Stimulated activated CD8-positive, alpha-beta memory T cell treated with anti-CD3 and anti-CD28 coated beads, Interleukin-12 subunit alpha, Interleukin-12 subunit beta, amount 100 ng/mL, for 1 hour (primary cell): ENCODE results near the gene SNX17.
"Not testable (repeated sequence)": the region's sequence is repeated elsewhere in the genome, so short reads cannot be mapped to it uniquely, and the experiment has no call there.

Experiments
- DNase-seq: peaks from one replicate; pipeline ENCODE4 v3.0.0-alpha.2; 2020; ENCODE audit warnings: low read depth

Gene SNX17, protein sequence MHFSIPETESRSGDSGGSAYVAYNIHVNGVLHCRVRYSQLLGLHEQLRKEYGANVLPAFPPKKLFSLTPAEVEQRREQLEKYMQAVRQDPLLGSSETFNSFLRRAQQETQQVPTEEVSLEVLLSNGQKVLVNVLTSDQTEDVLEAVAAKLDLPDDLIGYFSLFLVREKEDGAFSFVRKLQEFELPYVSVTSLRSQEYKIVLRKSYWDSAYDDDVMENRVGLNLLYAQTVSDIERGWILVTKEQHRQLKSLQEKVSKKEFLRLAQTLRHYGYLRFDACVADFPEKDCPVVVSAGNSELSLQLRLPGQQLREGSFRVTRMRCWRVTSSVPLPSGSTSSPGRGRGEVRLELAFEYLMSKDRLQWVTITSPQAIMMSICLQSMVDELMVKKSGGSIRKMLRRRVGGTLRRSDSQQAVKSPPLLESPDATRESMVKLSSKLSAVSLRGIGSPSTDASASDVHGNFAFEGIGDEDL

GRCh38 chr2:27370026-27370815 is at the start of gene SNX17, which contains the start of gene EIF2B4:
TSS of gene SNX17 (plus strand) at chr2:27370616. CDS start at chr2:27370744, 128 bp downstream.
TSS of gene EIF2B4 (minus strand) at chr2:27370338. CDS start at chr2:27370314, 24 bp downstream.
- peak; percentile 98 for DNase-seq

GRCh38 chr2:27320958-27321543 is 49.4 kb upstream of the SNX17 start:
- no peak for DNase-seq

DNA sequence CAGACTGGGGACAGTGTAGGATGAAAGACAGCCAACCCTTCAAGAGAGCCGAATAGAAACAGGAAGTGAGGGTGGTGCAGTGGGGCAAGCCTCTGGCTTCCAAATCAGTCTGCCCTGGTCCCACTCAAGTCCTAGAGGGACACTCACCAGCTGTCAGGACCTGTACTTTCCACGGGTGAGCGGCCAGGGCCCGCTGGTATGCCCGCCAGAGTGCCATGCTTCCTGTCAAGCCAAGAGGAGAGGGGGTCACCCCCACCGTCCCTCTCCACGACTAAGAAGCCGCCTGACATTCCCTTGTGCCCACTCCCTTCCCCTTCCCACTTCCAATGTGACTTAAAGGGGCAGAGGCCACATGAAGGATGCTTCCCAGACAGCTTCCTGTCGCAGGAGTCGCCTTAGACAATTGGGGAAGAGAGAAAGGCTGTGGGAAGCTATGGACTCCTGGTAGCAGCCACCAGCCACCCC is 48.1 kb upstream of the SNX17 start:
- no peak for DNase-seq

DNA sequence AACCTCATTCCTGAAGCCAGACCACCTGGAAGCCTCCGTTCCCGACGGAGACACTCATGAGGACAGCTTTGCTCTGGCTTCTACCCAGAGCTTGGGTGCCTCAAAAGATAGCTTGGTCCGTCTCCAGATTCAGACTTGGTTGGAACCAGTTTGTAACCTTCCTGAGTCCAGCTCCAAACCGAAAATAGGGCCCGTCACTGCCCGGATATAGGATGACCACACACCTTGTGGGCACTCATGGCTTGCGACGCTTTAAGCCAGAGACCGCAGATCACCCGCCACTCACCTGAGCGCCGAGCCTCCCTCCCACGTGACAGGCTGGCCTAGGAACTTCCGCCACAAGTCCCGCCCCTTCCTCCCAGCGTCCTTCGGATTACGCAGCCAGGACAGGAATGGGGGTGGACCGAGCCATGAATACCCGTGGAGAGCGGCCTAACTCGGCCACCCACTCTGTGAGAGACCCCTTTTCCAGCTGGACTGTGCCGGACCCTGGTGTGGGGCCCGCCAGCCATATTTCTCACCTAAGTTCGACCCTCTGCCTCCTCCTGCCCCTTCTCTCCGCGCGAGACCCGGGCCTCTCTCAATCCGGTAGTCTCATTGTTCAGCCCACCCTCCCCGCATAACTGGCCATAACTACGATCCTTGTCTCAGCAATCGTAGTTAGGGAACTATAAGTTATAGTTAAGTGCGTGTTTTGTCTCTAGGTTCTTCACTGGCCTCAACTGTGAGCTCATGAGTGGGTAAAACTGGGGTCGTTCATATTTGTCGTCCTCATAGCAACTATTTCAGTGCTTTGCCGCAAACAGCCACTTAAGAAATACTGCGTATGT is 47.4 kb upstream of the SNX17 start, which contains the start of gene MPV17:
Gene MPV17, minus strand, starts transcription at position 332 of the 830 bp plus-strand sequence. CDS start 580 bp downstream, outside the sequence.
- DNase-seq: peak; percentile 76

DNA sequence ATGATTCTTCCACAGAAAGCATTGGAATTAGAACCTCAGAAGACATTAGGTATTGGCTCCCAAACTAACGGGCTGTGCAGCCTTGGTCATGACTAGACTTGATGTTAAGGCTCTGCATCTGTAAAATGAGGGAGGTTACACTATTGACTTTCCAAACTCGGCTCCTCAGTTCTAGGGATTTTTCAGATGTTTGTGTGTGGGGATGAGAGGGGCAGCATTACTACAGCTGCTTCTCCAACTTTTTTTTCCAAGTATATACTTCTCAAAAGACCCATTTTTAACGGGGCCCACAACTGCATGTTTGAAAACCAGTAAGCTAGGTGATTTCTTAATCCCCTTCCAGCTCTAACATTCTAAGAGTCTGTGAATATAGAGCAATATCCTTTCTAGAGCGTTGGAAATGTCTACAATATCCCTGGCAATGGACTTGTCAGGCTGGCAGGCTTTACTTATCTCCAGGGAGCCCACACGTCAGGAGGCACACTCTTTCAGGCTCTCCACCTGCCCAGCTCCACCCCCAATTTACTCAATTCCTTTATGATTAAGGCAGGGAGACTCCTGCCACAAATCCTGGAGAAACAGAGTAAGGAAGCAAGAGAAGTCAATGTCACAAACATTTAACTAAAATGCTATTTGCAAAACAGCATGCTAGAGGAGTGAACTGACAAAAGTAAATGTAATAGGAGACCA is 46.7 kb upstream of the SNX17 start:
- no peak for DNase-seq

DNA sequence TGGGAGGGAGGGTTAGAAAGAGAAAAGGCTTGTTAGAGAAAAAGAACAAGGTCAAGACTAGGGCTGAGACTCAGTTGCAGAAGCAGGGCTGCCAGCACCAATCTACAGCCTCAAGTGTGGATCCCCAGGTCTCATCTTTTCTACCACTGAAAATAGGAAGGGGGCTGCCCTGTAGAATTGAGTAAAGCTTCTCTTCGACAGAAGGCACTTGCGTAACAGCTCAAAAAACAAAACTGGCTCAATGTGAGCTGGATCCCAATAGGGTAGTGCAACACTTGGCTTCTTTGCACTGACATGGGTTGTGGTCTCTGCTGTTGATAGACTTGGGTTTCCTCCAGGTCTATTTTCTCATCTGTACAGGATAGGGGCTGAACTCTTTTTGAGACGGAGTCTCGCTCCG is 45.7 kb upstream of the SNX17 start:
- DNase-seq: no peak

DNA sequence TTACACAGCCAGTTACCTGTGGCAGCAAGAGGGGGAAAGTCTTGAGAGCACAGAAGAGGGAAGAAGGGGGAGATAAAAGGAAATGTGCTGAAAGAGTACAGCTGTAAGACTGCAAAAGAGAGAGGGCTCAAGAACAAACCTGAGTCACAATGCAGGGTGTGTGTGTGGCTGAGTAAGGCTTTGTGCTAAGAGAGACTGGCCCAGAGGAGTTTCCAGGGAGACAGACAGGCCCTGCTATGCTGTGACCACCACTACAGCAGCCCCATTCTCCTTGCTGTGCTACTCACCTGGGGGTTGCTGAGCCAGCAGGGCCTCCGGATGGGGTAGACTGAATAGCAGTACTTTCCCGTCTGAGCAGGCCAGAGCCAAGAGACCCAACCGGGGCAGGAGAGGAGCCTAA is 35.1 kb upstream of the SNX17 start:
- DNase-seq: no peak

DNA sequence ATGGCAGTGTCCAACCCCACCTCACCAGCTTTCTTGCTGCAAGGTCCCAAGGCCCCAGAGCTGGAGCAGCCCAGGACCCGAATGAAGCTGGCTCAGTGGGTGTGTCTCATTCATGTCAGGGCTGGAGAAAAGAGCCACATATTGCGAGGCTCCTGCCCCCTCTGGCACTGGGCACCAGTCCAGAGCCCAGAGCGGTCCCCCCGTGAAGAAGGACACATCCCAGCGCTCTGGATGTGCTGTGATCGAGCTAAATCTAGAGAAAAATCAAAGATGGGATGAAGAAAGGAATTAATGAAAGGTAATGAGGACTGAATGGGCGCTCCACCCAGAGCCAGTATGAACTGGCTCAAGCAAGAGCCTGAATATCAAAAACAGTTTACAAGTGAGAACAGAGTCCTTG is 34.2 kb upstream of the SNX17 start:
- DNase-seq: no peak

- DNase-seq: no peak
Observed at GRCh38 chr2:27347641-27348040, 22.8 kb upstream of the SNX17 start.

GRCh38 chr2:27350106-27350693 is 20.2 kb upstream of the SNX17 start:
- no peak for DNase-seq

DNA sequence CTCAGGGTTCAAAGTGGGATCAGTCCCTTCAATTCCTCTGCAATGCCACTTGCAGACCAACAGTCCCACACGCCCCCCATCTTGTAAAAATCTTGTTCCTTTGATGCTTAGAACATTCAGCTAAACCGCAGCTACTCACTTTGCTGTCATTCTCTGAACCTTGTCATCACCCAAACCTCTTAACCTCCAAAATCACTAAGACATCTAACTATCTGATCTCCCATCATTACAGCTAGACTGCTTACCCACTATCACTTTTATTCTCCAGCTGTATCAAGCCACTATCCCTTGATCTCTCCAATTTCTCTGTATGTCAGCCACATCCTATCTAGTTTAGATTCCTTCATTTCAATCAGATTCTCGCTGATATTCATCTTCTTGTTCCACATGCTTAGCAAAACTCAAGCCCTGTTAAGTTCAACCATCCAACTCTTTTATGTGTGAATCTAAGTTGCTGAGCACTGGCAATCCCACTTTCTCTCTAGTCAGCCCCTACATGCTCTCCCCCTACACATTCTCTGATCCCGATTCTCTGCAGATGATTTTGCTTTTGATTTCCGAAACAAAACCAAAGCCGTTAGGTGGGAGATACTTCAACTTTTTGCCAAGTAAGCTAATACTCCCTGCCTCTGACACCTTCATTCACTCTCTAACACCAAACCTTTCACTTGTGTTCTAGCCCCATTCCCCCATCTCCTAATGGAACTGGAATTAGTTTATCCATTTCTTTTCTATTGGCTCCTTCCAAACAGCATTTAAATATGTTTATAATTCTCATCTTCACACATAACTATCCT is 18.4 kb upstream of the SNX17 start:
- DNase-seq: no peak

DNA sequence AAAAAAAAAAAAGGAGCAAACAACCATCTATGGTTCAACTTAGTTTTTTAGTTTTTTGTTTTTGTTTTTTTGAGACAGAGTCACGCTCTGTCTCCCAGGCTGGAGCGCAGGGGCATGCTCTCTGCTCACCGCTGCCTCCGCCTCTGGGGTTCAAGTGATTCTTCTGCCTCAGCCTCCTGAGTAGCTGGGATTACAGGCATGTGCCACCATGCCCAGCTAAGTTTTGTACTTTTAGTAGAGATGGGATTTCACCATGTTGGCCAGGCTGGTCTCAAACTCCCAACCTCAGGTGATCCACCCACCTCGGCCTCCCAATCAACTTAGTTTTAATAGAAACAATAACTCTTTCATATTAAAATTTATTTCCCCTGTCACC is 17.0 kb upstream of the SNX17 start:
- not testable (repeated sequence) for DNase-seq

- no peak for DNase-seq
Observed at GRCh38 chr2:27353762-27354596, 16.4 kb upstream of the SNX17 start.

- no peak for DNase-seq
Observed at GRCh38 chr2:27354597-27354927, 15.9 kb upstream of the SNX17 start.

- DNase-seq: no peak
Observed at GRCh38 chr2:27356056-27356381, 14.4 kb upstream of the SNX17 start.

DNA sequence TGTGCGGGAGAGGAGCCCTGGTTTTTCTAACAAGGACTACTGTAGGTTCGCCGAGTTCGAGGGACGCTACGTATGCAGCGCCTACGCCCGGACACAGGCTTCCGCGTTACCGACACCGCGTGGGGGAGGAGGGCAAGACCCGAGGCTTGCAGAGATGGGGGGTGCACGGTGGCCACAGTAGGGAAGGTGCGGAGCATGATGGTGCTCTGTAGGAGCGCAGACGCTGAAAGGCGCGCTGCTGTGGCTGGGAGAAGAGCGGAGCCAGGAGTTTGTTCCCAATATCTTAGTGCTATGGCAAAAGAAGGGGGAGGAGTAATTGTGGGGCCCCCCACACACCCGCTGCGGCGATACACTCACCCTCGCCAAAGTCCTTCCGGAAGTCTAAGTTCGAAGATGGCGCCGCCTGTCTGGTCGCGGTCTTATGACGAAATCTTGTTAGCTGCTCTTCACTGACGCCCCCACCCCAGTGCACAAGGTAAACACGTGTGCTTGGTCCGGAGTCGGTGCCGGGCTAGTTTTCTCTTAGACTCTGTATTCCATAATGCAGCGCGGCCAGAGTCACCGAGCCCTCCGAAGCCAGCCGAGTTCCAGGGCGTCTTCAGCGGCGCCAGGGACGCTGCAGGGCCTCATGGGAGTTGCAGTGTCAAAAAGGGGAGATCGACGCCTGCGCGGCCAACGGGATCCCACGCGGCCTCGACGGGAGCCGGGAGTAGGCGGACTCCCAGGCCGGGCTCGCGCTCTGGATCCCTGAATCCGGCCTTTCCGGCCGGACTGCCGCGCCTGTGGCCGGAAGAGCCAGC is 13.8 kb upstream of the SNX17 start, which contains the start of gene GTF3C2:
Gene GTF3C2, minus strand, starts transcription at position 383 of the 800 bp plus-strand sequence. CDS start 13,210 bp downstream, outside the sequence.
- peak; percentile 84 for DNase-seq

DNA sequence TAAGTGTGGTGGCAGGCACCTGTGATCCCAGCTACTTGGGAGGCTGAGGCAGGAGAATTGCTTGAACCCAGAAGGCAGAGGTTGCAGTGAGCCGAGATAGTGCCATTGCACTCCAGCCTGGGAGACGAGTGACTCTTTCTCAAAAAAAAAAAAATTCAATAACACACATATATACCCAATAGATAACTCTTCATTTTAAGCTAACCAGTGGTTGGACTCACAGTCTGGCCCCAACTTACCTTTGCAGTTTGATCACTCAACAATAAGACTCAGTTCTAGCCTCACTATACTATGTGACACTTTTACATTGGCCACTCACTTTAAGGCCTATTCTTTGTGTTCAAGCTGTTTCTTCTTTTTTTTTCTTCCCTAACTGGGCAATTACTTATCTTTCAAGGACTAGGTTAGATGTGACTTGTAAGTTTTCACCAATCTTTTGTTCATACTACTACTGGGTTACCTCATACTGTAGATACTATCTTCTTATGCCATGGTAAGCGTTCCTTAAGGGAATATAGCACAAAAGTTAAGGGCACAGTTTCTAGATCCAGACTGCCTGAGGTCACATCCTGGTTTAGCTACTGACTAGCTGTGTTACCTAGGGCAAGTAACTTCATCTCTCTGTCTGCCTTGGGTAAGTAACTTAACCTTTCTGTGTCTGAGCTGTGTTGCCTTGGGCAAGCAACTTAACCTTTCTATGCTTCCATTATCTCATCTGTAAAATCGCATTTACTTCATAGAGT is 7.6 kb upstream of the SNX17 start:
- DNase-seq: no peak
